Stimulated activated CD8-positive, alpha-beta memory T cell treated with anti-CD3 and anti-CD28 coated beads, Interleukin-4, amount 100 ng/mL, for 24 hours (primary cell): ENCODE data around the gene FUT6.
"Not testable (repeated sequence)": the region's sequence is repeated elsewhere in the genome, so short reads cannot be mapped to it uniquely, and the experiment has no call there.

Experiments
- DNase-seq: peaks from one replicate; pipeline ENCODE4 v3.0.0-alpha.2; 2020; ENCODE audit warnings: low read depth

The FUT6 gene

DNA sequence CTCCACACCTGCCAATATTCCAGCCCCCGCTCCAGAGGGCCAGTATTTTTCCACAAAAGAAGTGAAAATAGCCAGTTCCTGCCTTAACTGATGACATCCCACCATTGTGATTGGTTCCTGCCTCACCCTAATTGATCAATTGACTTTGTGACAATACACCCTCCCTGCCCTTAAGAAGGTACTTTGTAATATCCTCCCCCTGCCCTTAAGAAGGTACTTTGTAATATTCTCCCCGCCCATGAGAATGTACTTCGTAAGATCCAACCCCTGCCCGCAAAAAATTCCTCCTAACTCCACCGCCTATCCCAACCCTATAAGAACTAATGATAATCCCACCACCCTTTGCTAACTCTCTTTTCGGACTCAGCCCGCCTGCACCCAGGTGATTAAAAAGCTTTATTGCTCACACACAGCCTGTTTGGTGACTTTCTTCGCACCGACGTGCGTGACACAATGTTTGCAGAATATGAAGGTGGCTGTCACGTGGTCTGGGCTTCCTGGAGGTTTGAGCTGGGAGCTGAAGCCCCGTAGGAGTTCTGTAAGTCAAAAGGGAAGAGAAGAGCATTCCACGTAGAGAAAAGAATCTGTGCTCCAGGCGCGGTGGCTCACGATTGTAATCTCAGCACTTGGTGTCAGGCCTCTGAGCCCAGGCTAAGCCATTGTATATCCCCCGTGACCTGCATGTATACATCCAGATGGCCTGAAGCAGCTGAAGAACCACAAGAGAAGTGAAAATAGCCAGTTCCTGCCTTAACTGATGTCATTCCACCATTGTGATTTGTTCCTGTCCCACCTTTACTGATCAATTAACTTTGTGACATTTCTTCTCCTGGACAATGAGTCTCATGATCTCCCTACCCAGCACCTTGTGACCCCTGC, 17.9 kb upstream of the FUT6 start:
- no peak for DNase-seq

DNA sequence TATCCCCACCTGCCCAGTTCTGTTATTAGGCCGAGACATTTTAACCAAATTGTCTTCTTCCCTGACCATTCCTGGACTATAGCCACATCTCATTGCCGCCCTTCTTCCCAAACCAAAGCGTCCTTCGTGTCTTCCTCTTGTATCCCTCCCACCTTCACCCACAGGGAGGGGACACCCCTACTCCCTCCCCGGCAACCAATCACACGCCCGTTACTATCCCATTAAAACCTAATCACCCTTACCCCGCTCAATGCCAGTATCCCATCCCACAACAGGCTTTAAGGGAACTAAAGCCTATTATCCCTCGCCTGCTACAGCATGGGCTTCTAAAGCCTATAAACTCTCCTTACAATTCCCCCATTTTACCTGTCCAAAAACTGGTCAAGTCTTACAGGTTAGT, 15.6 kb upstream of the FUT6 start:
- DNase-seq = not testable (repeated sequence)

DNA sequence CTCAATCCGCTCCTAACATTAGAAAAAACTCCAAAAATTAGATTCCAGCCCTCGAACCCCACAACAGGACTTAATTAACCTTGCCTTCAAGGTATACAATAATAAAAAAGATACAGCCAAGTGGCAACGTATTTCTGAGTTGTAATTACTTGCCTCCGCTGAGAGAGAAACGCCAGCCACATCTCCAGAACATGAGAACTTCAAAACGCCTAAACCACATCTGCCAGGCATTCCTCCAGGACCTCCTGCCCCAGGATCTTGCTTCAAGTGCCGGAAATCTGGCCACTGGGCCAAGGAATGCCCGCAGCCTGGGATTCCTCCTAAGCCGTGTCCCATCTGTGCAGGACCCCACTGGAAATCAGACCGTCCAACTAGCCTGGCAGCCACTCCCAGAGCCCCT, 14.6 kb upstream of the FUT6 start:
- DNase-seq = not testable (repeated sequence)

DNA sequence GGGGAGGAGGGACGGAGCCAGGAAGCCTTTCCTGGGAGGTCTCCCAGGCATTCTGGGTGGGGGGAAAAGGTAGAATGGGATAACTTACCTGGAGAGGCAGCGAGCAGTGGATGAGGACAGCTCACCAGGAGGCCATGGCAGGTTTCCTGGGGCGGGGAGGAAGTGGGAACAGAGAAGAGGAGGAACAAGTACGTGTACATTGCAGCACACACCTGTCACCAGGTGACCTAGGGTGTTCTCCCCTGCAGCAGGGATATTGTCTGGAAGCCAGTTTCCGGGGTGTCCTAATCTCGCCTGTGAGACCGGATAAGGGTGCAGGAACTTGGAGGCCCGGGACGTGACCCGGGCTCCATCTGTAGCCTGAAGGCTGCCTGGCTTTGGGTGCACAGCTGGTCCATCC, 11.8 kb upstream of the FUT6 start, which contains the start of gene FUT3:
Gene FUT3, minus strand, starts transcription at position 148 of the 400 bp plus-strand sequence.
- no peak for DNase-seq

DNA sequence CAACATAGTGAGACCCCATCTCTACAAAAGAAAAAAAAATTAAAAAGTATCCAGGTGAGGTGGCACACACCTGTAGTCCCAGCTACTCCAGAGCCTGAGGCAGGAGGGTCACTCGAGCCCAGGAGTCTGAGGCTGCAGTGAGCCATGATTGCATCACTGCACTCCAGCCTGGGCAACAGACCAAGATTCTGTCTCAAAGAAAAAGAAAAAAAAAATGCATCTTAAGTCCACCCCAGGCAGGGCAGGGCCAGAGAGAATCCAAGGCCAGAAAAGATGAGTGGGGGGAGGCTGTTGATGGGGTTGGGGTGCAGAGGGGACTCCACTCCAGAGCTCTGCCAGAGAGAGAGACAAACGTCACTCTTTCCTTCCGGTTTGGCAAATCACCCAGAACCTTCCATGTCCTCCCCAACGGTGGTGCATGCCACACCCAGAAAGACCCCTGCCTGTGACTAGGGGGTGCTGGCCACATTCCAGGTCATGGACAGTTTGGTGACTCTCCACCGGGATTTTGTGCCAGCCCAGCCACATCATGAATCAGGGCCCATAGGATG, 11.3 kb upstream of the FUT6 start:
- DNase-seq = no peak

DNA sequence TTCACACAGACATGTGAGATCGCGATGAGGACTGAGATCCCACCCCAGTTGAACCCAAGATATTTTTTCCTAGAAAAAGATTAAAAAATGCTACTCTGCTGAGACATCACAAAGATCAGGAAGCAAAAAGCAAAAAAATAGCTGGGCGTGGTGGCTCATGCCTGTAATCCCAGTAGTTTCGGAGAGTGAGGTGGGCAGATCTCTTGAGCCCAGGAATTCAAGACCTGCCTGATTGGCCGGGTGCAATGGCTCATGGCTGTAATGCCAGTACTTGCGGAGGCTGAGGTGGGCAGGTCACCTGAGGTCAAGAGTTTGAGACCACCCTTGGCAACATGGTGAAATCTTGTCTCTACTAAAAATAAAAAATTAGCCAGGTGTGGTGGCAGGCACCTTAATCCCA, 10.7 kb upstream of the FUT6 start:
- no peak for DNase-seq

DNA sequence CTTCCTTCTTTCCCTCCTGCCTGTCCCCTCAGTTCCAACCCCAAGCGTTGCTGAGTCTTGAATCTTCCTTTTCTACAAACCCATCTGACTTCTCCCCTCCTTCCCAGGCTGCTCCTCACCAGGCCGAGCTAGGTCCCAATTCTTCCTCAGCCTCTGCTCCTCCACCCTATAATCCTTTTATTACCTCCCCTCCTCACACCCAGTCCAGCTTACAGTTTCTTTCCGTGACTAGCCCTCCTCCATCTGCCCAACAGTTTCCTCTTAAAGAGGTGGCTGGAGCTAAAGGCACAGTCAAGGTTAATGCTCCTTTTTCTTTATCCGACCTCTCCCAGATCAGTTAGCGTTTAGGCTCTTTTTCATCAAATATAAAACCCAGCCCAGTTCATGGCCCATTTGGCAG, 9.1 kb upstream of the FUT6 start:
- not testable (repeated sequence) for DNase-seq

DNA sequence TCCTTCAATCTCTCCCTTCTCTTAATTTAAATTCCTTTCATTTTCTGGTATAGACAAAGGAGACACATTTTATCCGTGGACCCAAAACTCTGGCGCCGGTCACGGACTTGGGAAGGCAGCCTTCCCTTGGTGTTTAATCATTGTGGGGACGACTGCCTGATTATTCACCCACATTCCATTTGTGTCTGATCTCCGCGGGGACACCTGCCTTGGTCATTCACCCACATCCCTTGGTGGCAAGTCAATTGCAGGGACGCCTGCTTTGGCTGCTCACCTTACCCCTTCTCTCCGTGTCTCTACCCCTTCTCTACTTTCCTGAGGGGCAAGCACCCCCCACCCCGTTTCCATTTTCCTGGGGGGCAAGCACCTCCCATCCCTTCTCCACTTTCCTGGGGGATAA, 8.3 kb upstream of the FUT6 start:
- DNase-seq = not testable (repeated sequence)

DNA sequence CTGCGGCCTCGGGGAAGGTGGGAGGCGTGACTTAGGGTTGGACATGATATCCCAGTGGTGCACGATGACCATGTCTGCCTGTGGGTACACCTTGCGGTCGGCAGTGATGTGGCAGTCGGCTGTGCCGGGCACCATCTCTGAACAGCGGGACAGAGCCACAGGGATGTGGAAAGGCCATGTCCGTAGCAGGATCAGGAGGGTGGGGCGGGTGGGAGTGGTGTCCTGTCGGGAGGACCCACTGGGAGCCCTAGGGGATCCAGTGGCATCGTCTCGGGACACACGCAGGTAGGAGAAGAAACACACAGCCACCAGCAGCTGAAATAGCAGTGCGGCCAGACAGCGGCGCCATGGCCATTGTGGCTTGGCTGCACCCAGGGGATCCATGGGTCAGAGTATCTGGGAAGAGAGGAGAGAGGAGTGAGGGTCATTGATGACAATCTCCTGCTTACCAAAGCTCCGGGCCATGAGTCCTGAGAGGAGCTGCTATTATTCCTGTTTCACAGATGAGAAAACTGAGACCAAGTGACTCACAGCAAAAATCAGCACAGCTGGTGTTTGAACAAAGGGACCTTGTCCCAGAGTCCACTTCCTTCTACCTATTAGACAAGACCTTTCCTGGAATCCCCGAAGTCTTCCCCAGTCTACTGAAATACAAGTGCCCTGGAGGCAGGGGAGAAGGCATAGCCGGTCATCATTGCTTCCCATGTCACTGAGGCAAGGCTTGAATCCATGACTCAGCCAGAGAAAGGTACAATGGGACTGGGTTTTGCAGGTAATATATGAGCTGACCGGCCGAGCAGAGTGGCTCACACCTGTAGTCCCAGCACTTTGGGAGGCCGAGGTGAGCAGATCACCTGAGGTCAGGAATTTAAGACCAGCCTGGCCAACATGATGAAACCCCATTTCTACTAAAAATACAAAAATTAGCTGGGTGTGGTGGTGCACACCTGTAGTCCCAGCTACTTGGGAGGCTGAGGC, 5.2 kb upstream of the FUT6 start:
- DNase-seq = no peak

DNA sequence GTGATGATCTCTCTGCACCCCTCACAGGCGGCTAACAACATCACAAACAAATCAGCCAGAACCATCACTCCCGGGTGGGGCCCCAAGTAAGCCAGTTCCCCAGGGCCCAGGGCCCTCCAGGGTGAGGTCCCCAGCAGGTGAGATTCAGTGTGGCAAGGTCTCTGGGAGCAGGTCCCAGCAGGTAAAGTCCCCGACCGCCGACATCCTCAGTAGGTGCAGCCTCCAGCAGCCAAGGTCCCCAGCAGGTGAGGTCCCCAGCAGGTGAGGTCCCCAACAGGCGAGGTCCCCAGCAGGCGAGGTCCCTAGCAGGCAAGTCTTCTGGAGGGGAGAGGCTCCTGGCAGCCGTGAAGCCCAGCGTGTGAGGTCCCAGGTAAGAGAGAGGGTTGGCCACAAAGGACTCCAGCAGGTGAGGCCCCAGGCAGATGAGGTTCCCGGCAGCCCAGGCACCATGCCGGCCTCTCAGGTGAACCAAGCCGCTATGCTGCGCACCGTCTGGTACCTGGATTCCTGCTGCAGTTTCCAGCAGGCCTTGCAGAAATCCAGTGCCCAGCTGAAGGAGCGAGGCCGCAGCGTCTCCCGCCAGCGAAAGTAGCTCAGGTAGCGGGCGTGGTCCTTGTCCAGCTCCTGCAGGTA, 3.9 kb upstream of the FUT6 start:
- no peak for DNase-seq

DNA sequence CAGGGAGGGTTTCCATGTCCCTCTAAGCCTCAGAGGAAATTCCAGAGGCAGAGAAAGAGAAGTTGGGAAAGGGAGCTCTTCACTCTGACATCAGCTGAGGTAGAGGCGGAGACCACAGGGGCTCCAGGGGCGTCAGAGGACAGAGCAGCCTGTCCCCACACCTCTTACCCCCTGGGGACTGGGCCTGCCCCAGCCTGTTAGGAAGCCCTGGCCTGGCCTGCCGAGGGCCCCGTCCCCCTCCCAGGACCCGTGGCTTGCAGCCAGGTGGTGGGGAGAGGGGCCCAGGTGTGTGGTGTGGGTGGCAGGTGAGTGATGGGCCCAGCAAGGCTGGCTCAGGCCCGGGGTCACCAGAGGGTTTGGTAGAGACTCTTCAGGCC, 2.2 kb upstream of the FUT6 start:
- not testable (repeated sequence) for DNase-seq

DNA sequence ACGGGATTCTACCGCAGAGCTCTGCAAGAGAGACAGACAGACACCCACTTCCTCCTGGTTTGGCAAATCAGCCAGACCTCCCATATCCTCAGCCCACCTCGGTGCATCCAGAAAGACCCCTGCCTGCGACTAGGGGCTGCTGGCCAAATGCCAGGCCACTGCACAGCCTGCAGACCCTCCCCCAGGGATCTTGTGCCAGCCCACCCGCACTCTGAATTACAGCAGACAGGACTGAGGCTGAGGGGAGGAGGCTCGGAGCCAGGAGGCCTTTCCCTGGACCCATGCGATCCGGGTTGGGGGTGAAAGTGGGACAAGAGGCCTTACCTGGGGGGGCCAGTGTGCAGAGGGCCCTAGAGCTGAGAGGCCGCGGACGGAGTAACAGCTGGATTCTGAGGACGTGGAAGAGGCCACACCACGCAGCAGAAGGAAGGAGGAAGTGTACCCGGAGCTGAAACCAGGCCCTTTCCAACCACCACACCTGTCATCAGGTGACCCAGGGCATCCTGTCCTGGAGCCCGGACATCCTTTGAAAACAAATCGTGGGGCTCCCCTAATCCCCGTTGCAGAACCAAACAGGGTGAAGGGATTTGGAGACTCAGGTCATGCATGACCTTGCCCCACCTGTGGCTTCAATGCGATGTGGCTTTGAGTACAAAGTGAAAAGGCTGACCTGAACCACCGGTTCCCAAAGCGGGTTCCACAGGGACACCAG, 993 bp downstream of the FUT6 start:
- no peak for DNase-seq

DNA sequence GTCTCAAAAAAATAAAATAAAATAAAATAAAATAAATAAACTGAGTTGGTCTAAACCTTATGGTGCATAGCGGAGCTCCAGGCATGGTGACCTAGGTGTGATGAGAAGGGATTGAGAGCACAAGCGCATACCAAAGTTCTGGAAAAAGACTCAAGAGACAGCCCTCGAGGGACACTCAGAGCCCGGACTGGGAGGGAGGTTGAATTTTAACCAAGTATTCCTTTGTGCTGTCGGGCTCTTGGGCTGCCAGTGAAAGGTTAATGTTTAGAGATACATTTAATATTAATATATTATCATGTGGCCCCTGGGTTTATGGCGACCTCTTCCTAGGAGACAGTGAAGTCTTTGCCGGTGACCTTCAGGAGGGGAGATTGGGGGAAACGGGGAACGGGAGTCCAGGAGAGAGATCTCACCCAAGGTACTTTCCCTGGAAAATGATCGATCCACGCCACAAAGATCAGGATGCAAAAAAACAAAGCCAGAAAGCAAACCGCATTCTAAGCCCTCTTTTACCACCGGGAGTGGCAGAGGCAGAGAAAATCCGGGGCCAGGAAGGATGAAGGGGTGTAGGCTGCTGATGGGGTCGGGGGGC, 1.6 kb downstream of the FUT6 start:
- no peak for DNase-seq

DNA sequence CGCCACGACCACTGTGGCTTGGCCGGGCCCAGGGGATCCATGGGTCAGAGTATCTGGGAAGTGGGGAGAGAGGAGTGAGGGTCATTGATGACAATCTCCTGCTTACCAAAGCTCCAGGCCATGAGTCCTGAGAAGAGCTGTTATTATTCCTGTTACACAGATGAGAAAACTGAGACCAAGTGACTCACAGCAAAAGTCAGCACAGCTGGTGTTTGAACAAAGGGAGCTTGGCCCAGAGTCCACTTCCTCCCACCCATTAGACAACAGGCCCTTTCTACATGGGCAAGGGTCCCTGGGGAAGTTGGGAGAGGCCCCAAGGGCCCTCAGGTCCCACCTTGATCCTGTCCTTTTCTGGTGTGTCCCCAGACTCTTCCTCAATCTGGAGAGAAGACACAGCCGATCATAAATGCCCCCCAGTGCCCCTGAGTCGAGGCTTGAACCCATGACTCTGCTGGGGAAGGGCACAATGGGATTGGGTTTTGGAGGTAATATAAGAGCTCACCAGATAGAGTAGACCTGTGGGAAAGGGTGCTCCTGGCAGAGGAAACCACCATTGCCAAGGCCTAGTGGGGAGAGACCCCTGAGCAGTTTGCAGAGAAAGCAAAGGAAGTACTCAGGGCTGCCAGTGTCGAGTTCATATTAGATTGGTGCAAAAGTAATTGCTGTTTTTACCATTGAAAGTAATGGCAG, 6.8 kb downstream of the FUT6 start:
- DNase-seq = no peak

DNA sequence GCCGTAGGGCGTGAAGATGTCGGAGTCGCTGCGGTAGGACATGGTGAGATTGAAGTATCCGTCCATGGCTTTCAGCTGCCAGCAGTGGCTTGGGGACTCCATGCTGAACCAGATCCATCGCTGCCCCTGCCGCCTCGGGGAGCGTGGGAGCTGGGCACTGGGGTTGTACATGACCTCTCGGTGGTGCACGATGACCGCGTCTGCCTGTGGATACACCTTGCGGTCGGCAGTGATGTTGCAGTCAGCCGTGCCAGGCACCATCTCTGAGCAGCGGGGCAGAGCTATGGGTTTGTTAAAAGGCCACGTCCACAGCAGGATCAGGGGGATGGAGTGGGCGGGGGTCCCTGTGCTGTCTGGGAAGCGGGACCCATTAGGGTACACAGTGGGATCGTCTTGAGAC, 7.4 kb downstream of the FUT6 start:
- no peak for DNase-seq

DNA sequence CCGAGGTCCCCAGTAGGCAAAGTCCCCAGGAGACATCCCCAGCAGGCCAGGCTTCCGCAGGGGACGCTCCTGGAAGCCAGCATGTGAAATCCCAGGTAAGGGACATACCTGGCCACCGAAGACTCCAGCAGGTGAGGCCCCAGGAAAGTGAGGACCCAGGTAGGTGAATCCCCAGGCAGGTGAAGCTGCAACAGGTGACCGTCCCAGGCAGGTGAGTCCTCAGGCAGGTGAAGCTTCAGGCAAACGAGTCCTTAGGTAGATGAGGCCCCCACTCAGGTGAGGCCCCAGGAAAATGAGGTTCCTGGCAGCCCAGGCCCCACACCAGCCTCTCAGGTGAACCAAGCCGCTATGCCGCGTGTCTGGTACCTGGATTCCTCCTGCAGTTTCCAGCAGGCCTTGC, 8.3 kb downstream of the FUT6 start:
- no peak for DNase-seq

DNA sequence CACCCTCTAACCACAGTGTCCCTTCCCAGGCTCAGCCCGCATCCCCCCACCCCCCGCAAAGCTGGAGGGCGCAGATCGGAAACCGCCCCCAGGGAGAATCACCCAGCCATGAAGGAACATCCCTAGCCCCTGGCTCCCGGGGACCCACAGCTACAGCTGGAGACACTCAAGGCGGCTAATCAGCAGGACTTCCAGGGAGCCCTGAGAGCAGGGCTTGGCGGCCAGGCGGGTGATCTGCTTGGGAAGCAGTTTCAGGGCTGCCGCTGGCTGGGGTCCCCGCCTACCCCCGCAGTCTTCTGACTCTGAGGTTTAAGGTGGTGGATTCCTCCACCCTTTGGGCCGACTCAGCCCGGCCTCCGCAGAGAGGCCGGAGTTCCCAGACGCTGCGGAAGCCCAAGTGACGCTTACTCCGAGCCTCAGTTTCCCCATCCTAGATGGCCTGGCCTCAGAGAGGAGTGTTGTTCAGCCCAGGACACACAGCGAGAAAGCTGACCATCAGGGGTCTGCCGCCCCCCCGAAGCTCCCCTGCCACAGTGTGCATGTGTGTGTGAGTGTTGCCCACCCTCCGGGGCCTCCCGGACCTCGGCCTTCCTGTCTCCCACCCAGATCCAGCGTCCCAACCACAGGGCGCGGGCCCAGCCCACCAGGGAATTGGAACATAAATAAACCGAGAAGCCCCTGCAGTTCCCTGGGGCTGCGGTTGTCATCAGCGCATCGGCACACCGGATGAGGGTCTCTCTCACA, 9.8 kb downstream of the FUT6 start:
- DNase-seq = no peak

DNA sequence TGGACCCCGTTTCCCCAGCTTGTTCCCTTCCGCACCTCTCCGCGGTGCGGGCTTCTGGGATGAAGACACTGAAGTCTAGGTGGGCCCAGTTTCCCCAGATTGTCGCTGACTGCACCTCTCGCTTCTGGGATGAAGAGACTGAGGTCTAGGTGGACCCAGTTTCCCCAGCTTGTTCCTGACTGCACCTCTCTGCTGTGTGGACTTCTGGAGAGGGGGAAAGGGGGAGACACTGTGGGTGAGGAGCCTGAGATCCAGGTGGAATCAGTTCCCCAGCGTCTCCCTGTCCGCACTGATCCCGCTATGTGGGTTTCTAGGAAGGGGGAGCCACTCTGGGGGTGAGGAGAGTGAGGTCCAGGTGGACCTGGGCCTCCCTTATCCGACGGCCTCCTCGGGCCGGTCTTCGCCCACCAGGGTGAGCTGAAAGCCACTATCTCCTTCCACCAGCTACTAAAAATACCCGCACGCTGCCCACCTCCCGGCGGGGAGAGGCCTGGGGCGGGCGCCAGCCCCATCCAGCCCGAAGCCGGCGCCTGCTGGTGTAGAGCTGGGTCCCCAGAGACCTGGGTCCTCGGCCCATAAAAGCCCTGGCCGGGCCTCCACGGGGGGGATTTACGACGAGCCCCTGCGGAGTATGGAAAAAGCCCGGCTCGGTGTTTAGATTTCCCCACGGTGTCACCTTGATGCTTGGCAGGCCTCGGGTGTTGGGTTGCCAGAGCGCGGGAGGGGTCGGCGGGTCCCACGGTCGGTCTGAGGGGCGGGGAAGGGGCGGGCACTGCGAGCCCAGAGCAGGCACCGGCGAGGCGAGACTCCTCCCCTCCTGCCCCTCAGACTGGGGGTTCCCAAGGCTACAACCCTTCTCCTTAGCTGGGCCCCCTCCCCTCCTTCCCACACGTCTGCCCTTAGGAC, 10.6 kb downstream of the FUT6 start:
- peak; percentile 40 for DNase-seq
